PC-9 (cell line): ENCODE measurements around the gene SIPA1L3.

Experiments used
- CTCF ChIP-seq: fragments of 200-600 bp; sonication (generic); conservative IDR thresholded peaks from 2 replicates; pipeline ENCODE4 v1.6.1; 2017; ENCODE audit warnings: mixed run types, antibody characterized with exemption, mild to moderate bottlenecking, moderate library complexity
- EZH2 ChIP-seq: fragments of 200-600 bp; sonication (generic); IDR thresholded peaks from 2 replicates; pipeline ENCODE4 v1.8.0; 2017; ENCODE audit warnings: antibody characterized with exemption, low read depth

DNA sequence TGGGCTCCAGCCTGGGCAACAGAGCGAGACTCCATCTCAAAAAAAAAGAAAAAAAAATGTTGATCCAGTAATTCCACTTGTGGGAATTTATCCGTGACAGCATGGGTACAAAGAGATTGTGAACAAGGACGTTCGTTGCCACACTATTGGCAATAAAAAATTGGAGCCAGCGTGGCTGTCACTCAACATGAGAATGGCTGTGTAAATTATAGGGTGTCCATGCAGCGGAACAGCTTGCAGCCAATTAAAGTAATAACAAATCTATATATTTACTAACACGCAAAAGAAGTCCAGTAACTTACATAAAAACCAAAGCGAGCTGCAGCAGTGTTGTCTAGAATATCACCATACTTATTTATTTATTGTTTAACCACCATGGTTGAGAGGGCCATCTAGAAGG is 297.7 kb downstream of the SIPA1L3 start:
- no peak for TF ChIP-seq CTCF
- no peak for TF ChIP-seq EZH2
